Liver (tissue), 9 donors: ENCODE results near the gene ACSF2. TPM values are rescaled to one million over a fixed set of nuclear protein-coding genes. Genes with fewer than 3 reads are reported as not detected.

Experiments used
- DNase-seq: peaks from one replicate; pipeline ENCODE4 v3.0.0-alpha.2; 2017; ENCODE audit warnings: low spot score
- H3K27ac ChIP-seq, 2 donors: one replicate each; pipeline ENCODE4 v1.7.0; 2013; ENCODE audit warnings: inconsistent platforms in 2 of 2, low read length in 2 of 2, control low read depth in 1 of 2, low read depth in 1 of 2, mild to moderate bottlenecking in 1 of 2
- H3K27me3 ChIP-seq, 4 donors: one replicate each; pipeline versions ENCODE4 v1.6.1 to v1.7.0; 2013; ENCODE audit warnings: low read length in 3 of 4, inconsistent platforms in 1 of 4, mild to moderate bottlenecking in 1 of 4, moderate library complexity in 1 of 4; ENCODE audit not compliant: control insufficient read depth in 4 of 4, insufficient read depth in 4 of 4
- H3K36me3 ChIP-seq, 4 donors: one replicate each; pipeline versions ENCODE4 v1.6.1 to v1.7.0; 2013; ENCODE audit warnings: low read length in 3 of 4, mild to moderate bottlenecking in 3 of 4, low read depth in 1 of 4, moderate library complexity in 1 of 4; ENCODE audit not compliant: control insufficient read depth in 4 of 4, insufficient read depth in 3 of 4
- H3K4me1 ChIP-seq, 4 donors: one replicate each; pipeline versions ENCODE4 v1.6.1 to v1.7.0; 2013; ENCODE audit warnings: low read length in 3 of 4, mild to moderate bottlenecking in 3 of 4, moderate library complexity in 1 of 4; ENCODE audit not compliant: control insufficient read depth in 4 of 4, insufficient read depth in 4 of 4
- H3K4me3 ChIP-seq, 3 donors: one replicate each; pipeline versions ENCODE4 v1.6.1 to v1.7.0; 2013; ENCODE audit warnings: low read length in 3 of 3, control low read depth in 1 of 3, low read depth in 1 of 3, mild to moderate bottlenecking in 1 of 3
- H3K9ac ChIP-seq, 2 donors: one replicate each; pipeline ENCODE4 v1.7.0; 2013; ENCODE audit warnings: low read length in 2 of 2, mild to moderate bottlenecking in 2 of 2, moderate library complexity in 2 of 2, control low read depth in 1 of 2, low read depth in 1 of 2
- H3K9me3 ChIP-seq, 4 donors: one replicate each; pipeline versions ENCODE4 v1.6.1 to v1.7.0; 2013; ENCODE audit warnings: low read length in 3 of 4; ENCODE audit not compliant: control insufficient read depth in 4 of 4
- CTCF ChIP-seq: fragments of 150-350 bp; IDR thresholded peaks from 2 replicates; pipeline ENCODE4 v1.5.1; 2017; ENCODE audit warnings: improper control_type of control experiment, low read depth, low read length; ENCODE audit not compliant: missing input control
- EGR1 ChIP-seq, 2 donors: IDR thresholded peaks; 2 replicates each; pipeline ENCODE4 v1.6.1; 2016 to 2018; ENCODE audit warnings: antibody characterized with exemption in 2 of 2, low read depth in 2 of 2
- FOXA1 ChIP-seq: IDR thresholded peaks from 2 replicates; pipeline ENCODE4 v1.6.1; 2016; ENCODE audit warnings: antibody characterized with exemption
- FOXA2 ChIP-seq: IDR thresholded peaks from 2 replicates; pipeline ENCODE4 v1.6.1; 2016; ENCODE audit warnings: antibody characterized with exemption
- GABPA ChIP-seq, 2 donors: IDR thresholded peaks in 1 of 2; conservative IDR thresholded peaks in 1 of 2; 2 replicates each; pipeline ENCODE4 v1.6.1; 2016; ENCODE audit warnings: antibody characterized with exemption in 2 of 2, mild to moderate bottlenecking in 1 of 2, moderate library complexity in 1 of 2
- HNF4A ChIP-seq, 2 donors: conservative IDR thresholded peaks; 2 replicates each; pipeline ENCODE4 v1.6.1; 2016; ENCODE audit warnings: antibody characterized with exemption in 2 of 2, mild to moderate bottlenecking in 2 of 2
- HNF4G ChIP-seq: IDR thresholded peaks from 2 replicates; pipeline ENCODE4 v1.6.1; 2016; ENCODE audit warnings: antibody characterized with exemption
- JUND ChIP-seq, 2 donors: IDR thresholded peaks; 2 replicates each; pipeline ENCODE4 v1.6.1; 2016; ENCODE audit warnings: antibody characterized with exemption in 2 of 2
- NR2F2 ChIP-seq: IDR thresholded peaks from 2 replicates; pipeline ENCODE4 v1.6.1; 2016; ENCODE audit warnings: antibody characterized with exemption
- RAD21 ChIP-seq, 2 donors: IDR thresholded peaks; 2 replicates each; pipeline ENCODE4 v1.6.1; 2016; ENCODE audit warnings: antibody characterized with exemption in 2 of 2, mild to moderate bottlenecking in 2 of 2
- REST ChIP-seq: IDR thresholded peaks from 2 replicates; pipeline ENCODE4 v1.6.1; 2016; ENCODE audit warnings: antibody characterized with exemption, mild to moderate bottlenecking
- RXRA ChIP-seq, 2 donors: IDR thresholded peaks; 2 replicates each; pipeline ENCODE4 v1.6.1; 2017 to 2018; ENCODE audit warnings: antibody characterized with exemption in 2 of 2, mild to moderate bottlenecking in 1 of 2
- SP1 ChIP-seq: IDR thresholded peaks from 2 replicates; pipeline ENCODE4 v1.6.1; 2018; ENCODE audit warnings: antibody characterized with exemption, mild to moderate bottlenecking
- TAF1 ChIP-seq: conservative IDR thresholded peaks from 2 replicates; pipeline ENCODE4 v1.6.1; 2016; ENCODE audit warnings: antibody characterized with exemption, mild to moderate bottlenecking
- YY1 ChIP-seq: IDR thresholded peaks from 2 replicates; pipeline ENCODE4 v1.6.1; 2016; ENCODE audit warnings: antibody characterized with exemption, mild to moderate bottlenecking
- ZBTB33 ChIP-seq: IDR thresholded peaks from 2 replicates; pipeline ENCODE4 v1.6.1; 2016; ENCODE audit warnings: antibody characterized with exemption
- WGBS: extraction: QIAGEN DNeasy Blood & Tissue Kit; methylation state at CpG from one replicate; pipeline ENCODE4 v1.1.7; 2013; 5-methylcytosine and 5-hydroxymethylcytosine counted together
- polyA plus RNA-seq, 2 donors: library from polyadenylated mRNA; stranded (reverse) in 1 of 2; unstranded in 1 of 2; fragments of 200-250 nt in 1 of 2; fragments of >200 nt in 1 of 2; fragmentation: Nextera tagmentation in 1 of 2; extraction: Ambion mirVana in 1 of 2; gene quantifications; one replicate each; pipeline versions ENCODE4 v1.2.1 to v1.2.3, GENCODE V29; 2013 to 2015
- total RNA-seq, 2 donors: library from RNA; depleted of rRNA; stranded (reverse); fragments of >200 nt; gene quantifications; one replicate each; pipeline ENCODE4 v1.2.3, GENCODE V29; 2014
- TF ChIP-seq, protein P1 (sequence below): IDR thresholded peaks from 2 replicates; pipeline ENCODE4 v1.6.1; 2016; ENCODE audit warnings: antibody characterized with exemption
- TF ChIP-seq, protein P2 (sequence below): IDR thresholded peaks from 2 replicates; pipeline ENCODE4 v1.6.1; 2016; ENCODE audit warnings: antibody characterized with exemption
- donor health status: healthy.
- donor health status: healthy.
- donor health status: healthy.
- donor health status: healthy.
- donor health status: healthy.

ACSF2 gene
- total and polyA plus RNA-seq, 4 donors = 18.9 to 34.3 (median 21.1) TPM

- WGBS = 39% methylated on average over 4 of the region's 4 CpGs
- peak overlapping the region in 2 of 3 donors; percentile 2 to 18 for H3K4me3 ChIP-seq
- H3K9me3 ChIP-seq = no peaks in the 10 kb centered on the region
- DNase-seq = no peak
- H3K36me3 ChIP-seq = peaks cover 0 to 6% (median 2%) of the 10 kb centered on the region in 4 donors
- no peak overlapping the region for H3K9ac ChIP-seq
- TF ChIP-seq ZBTB33 = no peak
- TF ChIP-seq REST = no peak
- TF ChIP-seq EGR1 (IDR thresholded peaks at IDR 0.05; ENCODE audit: low read depth in 2 of 2) = no peak
- TF ChIP-seq, protein P1, sequence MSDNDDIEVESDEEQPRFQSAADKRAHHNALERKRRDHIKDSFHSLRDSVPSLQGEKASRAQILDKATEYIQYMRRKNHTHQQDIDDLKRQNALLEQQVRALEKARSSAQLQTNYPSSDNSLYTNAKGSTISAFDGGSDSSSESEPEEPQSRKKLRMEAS = no peak
- TF ChIP-seq GABPA (IDR thresholded peaks at IDR 0.05 in 1 of 2, conservative IDR thresholded peaks at IDR 0.05 in 1 of 2) = no peak
- TF ChIP-seq FOXA1 = no peak
- TF ChIP-seq JUND (IDR thresholded peaks at IDR 0.05) = no peak
- no peak for TF ChIP-seq RAD21 (IDR thresholded peaks at IDR 0.05)
- TF ChIP-seq FOXA2 = no peak
- no peak for TF ChIP-seq HNF4A (conservative IDR thresholded peaks at IDR 0.05)
- no peak for TF ChIP-seq RXRA (IDR thresholded peaks at IDR 0.05)
- TF ChIP-seq YY1 = no peak
- TF ChIP-seq, protein P2, sequence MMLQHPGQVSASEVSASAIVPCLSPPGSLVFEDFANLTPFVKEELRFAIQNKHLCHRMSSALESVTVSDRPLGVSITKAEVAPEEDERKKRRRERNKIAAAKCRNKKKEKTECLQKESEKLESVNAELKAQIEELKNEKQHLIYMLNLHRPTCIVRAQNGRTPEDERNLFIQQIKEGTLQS = no peak
- TF ChIP-seq HNF4G = no peak
- no peak for TF ChIP-seq NR2F2
- no peak for TF ChIP-seq CTCF
- TF ChIP-seq TAF1 = no peak
- no peak for TF ChIP-seq SP1
- H3K27ac ChIP-seq = peak overlapping the region in 1 of 2 donors; percentile 19
- H3K27me3 ChIP-seq = no peaks in the 10 kb centered on the region
- H3K4me1 ChIP-seq = peaks cover 9 to 81% (median 59%) of the 10 kb centered on the region in 4 donors
Measured at GRCh38 chr17:50475362-50475761, 49.3 kb downstream of the ACSF2 start.
